C4-2B (cell line): ENCODE data around the gene MBTPS1.

Experiments used
- ZFX ChIP-seq: fragments of 450-650 bp; IDR thresholded peaks from 2 replicates; pipeline ENCODE4 v1.6.1; 2017
- TF ChIP-seq, protein P1 (sequence below): fragments of 450-650 bp; conservative IDR thresholded peaks from 2 replicates; pipeline ENCODE4 v1.5.1; 2017; ENCODE audit warnings: mild to moderate bottlenecking

GRCh38 chr16:84111525-84111924, 5.2 kb downstream of the MBTPS1 start:
- TF ChIP-seq, protein P1, sequence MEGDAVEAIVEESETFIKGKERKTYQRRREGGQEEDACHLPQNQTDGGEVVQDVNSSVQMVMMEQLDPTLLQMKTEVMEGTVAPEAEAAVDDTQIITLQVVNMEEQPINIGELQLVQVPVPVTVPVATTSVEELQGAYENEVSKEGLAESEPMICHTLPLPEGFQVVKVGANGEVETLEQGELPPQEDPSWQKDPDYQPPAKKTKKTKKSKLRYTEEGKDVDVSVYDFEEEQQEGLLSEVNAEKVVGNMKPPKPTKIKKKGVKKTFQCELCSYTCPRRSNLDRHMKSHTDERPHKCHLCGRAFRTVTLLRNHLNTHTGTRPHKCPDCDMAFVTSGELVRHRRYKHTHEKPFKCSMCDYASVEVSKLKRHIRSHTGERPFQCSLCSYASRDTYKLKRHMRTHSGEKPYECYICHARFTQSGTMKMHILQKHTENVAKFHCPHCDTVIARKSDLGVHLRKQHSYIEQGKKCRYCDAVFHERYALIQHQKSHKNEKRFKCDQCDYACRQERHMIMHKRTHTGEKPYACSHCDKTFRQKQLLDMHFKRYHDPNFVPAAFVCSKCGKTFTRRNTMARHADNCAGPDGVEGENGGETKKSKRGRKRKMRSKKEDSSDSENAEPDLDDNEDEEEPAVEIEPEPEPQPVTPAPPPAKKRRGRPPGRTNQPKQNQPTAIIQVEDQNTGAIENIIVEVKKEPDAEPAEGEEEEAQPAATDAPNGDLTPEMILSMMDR = no peak
- no peak for TF ChIP-seq ZFX
